AG04450 (cell line): ENCODE measurements around the gene PITHD1. TPM values are rescaled to one million over a fixed set of nuclear protein-coding genes. Genes with fewer than 3 reads are reported as not detected.

ENCODE experiments used
- CTCF ChIA-PET: fragments of 300-600, 350-600 bp; formaldehyde crosslinking; extraction: SDS; loops from one replicate; lab custom pipeline; 2022; ENCODE audit warnings: antibody characterized with exemption, inconsistent platforms; lab: Charles Lee
- POLR2A ChIA-PET: fragments of 350-600 bp; formaldehyde crosslinking; extraction: SDS; loops from one replicate; lab custom pipeline; 2021; ENCODE audit warnings: antibody characterized with exemption, inconsistent platforms; lab: Yijun Ruan, JAX
- DNase-seq: peaks from one replicate; pipeline ENCODE4 v3.0.0-alpha.2; 2011; ENCODE audit warnings: low read depth, low spot score
- H3K27ac ChIP-seq: one replicate; pipeline ENCODE4 v1.5.1; 2012; ENCODE audit warnings: low read depth, low read length, control low read depth
- H3K27me3 ChIP-seq: one replicate; pipeline ENCODE4 v1.6.0; 2012; ENCODE audit warnings: low read length; ENCODE audit not compliant: control insufficient read depth, insufficient read depth
- H3K4me3 ChIP-seq: 2 replicates; pipeline ENCODE4 v1.5.1; 2011; ENCODE audit warnings: mild to moderate bottlenecking, low read depth, low read length, control low read depth
- H3K9me3 ChIP-seq: 2 replicates; pipeline ENCODE4 v1.5.1; 2012; ENCODE audit warnings: low read length; ENCODE audit not compliant: control insufficient read depth, insufficient read depth
- polyA plus RNA-seq: library from polyadenylated mRNA; depleted of rRNA; stranded (reverse); fragments of >200 nt; gene quantifications from 2 replicates; pipeline ENCODE4 v1.2.3, GENCODE V29; 2011
- TF ChIP-seq, protein P1 (sequence below): IDR thresholded peaks from 2 replicates; pipeline ENCODE4 v1.5.1; 2011; ENCODE audit warnings: low read depth, low read length, control low read depth, inconsistent platforms

The PITHD1 gene
- polyA plus RNA-seq, 1 experiment = 41.1 TPM

GRCh38 chr1:23759277-23759676, 18.9 kb upstream of the PITHD1 start:
- DNase-seq = no peak
- Histone ChIP-seq H3K27ac (no peak overlapping the region), H3K27me3 (no peaks in the 10 kb centered on the region), H3K9me3 (no peaks in the 10 kb centered on the region), H3K4me3 (no peak overlapping the region)
- ChIA-PET POLR2A (interaction anchor here (0.7 kb wide), 1 partner anchor 66 kb away, joined by 6 read pairs; no protein-coding TSS in a partner anchor), CTCF (interaction anchor here (2.6 kb wide), 1 partner anchor 13 kb away, joined by 9 read pairs; no protein-coding TSS in a partner anchor)
- TF ChIP-seq, protein P1, sequence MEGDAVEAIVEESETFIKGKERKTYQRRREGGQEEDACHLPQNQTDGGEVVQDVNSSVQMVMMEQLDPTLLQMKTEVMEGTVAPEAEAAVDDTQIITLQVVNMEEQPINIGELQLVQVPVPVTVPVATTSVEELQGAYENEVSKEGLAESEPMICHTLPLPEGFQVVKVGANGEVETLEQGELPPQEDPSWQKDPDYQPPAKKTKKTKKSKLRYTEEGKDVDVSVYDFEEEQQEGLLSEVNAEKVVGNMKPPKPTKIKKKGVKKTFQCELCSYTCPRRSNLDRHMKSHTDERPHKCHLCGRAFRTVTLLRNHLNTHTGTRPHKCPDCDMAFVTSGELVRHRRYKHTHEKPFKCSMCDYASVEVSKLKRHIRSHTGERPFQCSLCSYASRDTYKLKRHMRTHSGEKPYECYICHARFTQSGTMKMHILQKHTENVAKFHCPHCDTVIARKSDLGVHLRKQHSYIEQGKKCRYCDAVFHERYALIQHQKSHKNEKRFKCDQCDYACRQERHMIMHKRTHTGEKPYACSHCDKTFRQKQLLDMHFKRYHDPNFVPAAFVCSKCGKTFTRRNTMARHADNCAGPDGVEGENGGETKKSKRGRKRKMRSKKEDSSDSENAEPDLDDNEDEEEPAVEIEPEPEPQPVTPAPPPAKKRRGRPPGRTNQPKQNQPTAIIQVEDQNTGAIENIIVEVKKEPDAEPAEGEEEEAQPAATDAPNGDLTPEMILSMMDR = no peak

DNA sequence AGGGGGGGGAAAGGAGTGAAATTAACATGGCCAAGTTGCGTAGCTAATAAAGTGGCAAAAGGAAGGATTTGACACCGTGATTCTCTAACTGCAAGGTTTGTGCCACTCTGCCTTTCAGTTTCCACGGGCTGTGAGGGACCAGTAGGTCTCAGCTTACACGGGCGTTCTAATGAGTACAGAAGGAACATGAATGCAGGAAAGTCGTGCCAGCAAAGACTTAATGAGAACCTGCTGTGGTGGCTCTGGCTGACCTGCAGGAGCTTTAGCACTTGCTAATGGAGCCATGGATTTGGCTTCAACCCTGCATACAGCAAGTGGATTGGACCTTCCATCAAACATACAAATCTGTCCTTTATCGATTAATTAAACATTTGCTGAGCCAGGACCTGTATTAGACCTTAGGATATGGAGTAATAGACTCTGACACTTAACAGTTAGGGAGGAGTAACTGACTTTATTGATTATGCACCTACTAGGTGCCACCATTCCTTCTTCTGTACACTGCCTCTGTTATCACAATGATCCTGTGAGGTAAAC, 15.1 kb upstream of the PITHD1 start:
- no peaks in the 10 kb centered on the region for H3K27me3 ChIP-seq
- DNase-seq = no peak
- no peaks in the 10 kb centered on the region for H3K9me3 ChIP-seq
- ChIA-PET CTCF (interaction anchor here (1.6 to 3.0 kb wide), 3 partner anchors 9 to 11 kb away, joined by 3 to 12 read pairs (median 4); no protein-coding TSS in a partner anchor), POLR2A (interaction anchor here (0.5 kb wide), 1 partner anchor 205 kb away, joined by 3 read pairs; no protein-coding TSS in a partner anchor)
- H3K4me3 ChIP-seq = no peak overlapping the region
- H3K27ac ChIP-seq = peak overlapping the region; percentile 21
- TF ChIP-seq, protein P1 = no peak

- H3K27me3 ChIP-seq = no peaks in the 10 kb centered on the region
- ChIA-PET POLR2A (interaction anchor here (1.0 kb wide), 1 partner anchor 9 kb away, joined by 4 read pairs; the partner anchor contains the start of gene PITHD1), CTCF (interaction anchor here (0.7 kb wide), 1 partner anchor 757 kb away, joined by 3 read pairs; no protein-coding TSS in a partner anchor)
- no peaks in the 10 kb centered on the region for H3K9me3 ChIP-seq
- TF ChIP-seq, protein P1 = no peak
- H3K27ac ChIP-seq = no peak overlapping the region
- no peak for DNase-seq
- no peak overlapping the region for H3K4me3 ChIP-seq
These were observed 9.5 kb upstream of the PITHD1 start for GRCh38 chr1:23768733-23769132.

GRCh38 chr1:23772049-23772853, 6.0 kb upstream of the PITHD1 start:
- TF ChIP-seq, protein P1 = peak; percentile 97
- H3K27ac ChIP-seq = no peak overlapping the region
- POLR2A ChIA-PET = interaction anchor here (0.7 to 1.1 kb wide), 4 partner anchors 29 to 903 kb away, joined by 3 read pairs; partner anchors contain the start of gene ELOA
- H3K9me3 ChIP-seq = no peaks in the 10 kb centered on the region
- H3K27me3 ChIP-seq = no peaks in the 10 kb centered on the region
- H3K4me3 ChIP-seq = no peak overlapping the region
- peak; percentile 59 for DNase-seq
- CTCF ChIA-PET = interaction anchor here (0.6 to 2.5 kb wide), 31 partner anchors 8 to 299 kb away, joined by 3 to 43 read pairs (median 4); partner anchors contain the start of gene CNR2
